Skeletal muscle satellite cell (primary cell): Measurements from ENCODE around the gene HCN4.

Experiments
- H3K27me3 ChIP-seq: 2 replicates; pipeline ENCODE4 v1.7.0; 2013; ENCODE audit warnings: low read length; ENCODE audit not compliant: control insufficient read depth, insufficient read depth
- H3K36me3 ChIP-seq: 2 replicates; pipeline ENCODE4 v1.7.0; 2013; ENCODE audit warnings: mild to moderate bottlenecking, control low read depth, low read length; ENCODE audit not compliant: insufficient read depth
- H3K4me1 ChIP-seq: 2 replicates; pipeline ENCODE4 v1.7.0; 2013; ENCODE audit warnings: low read length; ENCODE audit not compliant: control insufficient read depth, insufficient read depth
- H3K4me2 ChIP-seq: 2 replicates; pipeline ENCODE4 v1.7.0; 2013; ENCODE audit warnings: mild to moderate bottlenecking, low read length
- H3K4me3 ChIP-seq: 2 replicates; pipeline ENCODE4 v1.7.0; 2013; ENCODE audit warnings: low read length
- H3K9ac ChIP-seq: 2 replicates; pipeline ENCODE4 v1.7.0; 2013; ENCODE audit warnings: mild to moderate bottlenecking, low read depth, low read length, moderate library complexity
- H3K9me3 ChIP-seq: replicated peaks from 2 replicates; pipeline ENCODE4 v1.7.0; 2013; ENCODE audit warnings: mild to moderate bottlenecking, control low read depth, low read length

HCN4 gene

GRCh38 chr15:73341886-73342600, 26.7 kb downstream of the HCN4 start:
- no peak overlapping the region for H3K4me2 ChIP-seq
- no peak overlapping the region for H3K9ac ChIP-seq
- H3K4me3 ChIP-seq: no peak overlapping the region
- peaks cover 6% of the 10 kb centered on the region for H3K27me3 ChIP-seq
- H3K36me3 ChIP-seq: no peaks in the 10 kb centered on the region
- H3K4me1 ChIP-seq: no peaks in the 10 kb centered on the region
- no peaks in the 10 kb centered on the region for H3K9me3 ChIP-seq

- Histone ChIP-seq H3K4me3 (no peak overlapping the region), H3K4me1 (no peaks in the 10 kb centered on the region), H3K9ac (no peak overlapping the region), H3K9me3 (no peaks in the 10 kb centered on the region), H3K27me3 (peaks cover 15% of the 10 kb centered on the region), H3K36me3 (no peaks in the 10 kb centered on the region), H3K4me2 (no peak overlapping the region)
These were observed 28.1 kb downstream of the HCN4 start for GRCh38 chr15:73340502-73341192.

GRCh38 chr15:73338606-73339374, 30.0 kb downstream of the HCN4 start:
- Histone ChIP-seq H3K4me1 (no peaks in the 10 kb centered on the region), H3K9ac (no peak overlapping the region), H3K4me2 (no peak overlapping the region)

GRCh38 chr15:73338058-73338457, 30.7 kb downstream of the HCN4 start:
- H3K9me3 ChIP-seq: no peaks in the 10 kb centered on the region
- H3K4me1 ChIP-seq: no peaks in the 10 kb centered on the region
- peaks cover 18% of the 10 kb centered on the region for H3K27me3 ChIP-seq

More at GRCh38 chr15:73338606-73339374, 30.0 kb downstream of the HCN4 start:
- Histone ChIP-seq H3K9me3 (no peaks in the 10 kb centered on the region), H3K4me3 (no peak overlapping the region), H3K27me3 (peaks cover 20% of the 10 kb centered on the region), H3K36me3 (no peaks in the 10 kb centered on the region)

GRCh38 chr15:73337187-73337586, 31.6 kb downstream of the HCN4 start:
- Histone ChIP-seq H3K4me3 (no peak overlapping the region), H3K4me2 (no peak overlapping the region), H3K36me3 (no peaks in the 10 kb centered on the region), H3K4me1 (no peaks in the 10 kb centered on the region), H3K27me3 (peaks cover 18% of the 10 kb centered on the region), H3K9me3 (no peaks in the 10 kb centered on the region), H3K9ac (no peak overlapping the region)

More at GRCh38 chr15:73338058-73338457, 30.7 kb downstream of the HCN4 start:
- H3K4me2 ChIP-seq: no peak overlapping the region
- no peak overlapping the region for H3K4me3 ChIP-seq
- H3K36me3 ChIP-seq: no peaks in the 10 kb centered on the region
- no peak overlapping the region for H3K9ac ChIP-seq

GRCh38 chr15:73336756-73337155, 32.0 kb downstream of the HCN4 start:
- H3K4me2 ChIP-seq: no peak overlapping the region
- peaks cover 18% of the 10 kb centered on the region for H3K27me3 ChIP-seq
- no peak overlapping the region for H3K9ac ChIP-seq
- no peaks in the 10 kb centered on the region for H3K4me1 ChIP-seq
- no peaks in the 10 kb centered on the region for H3K36me3 ChIP-seq
- no peak overlapping the region for H3K4me3 ChIP-seq
- H3K9me3 ChIP-seq: no peaks in the 10 kb centered on the region

GRCh38 chr15:73335471-73335870, 33.3 kb downstream of the HCN4 start:
- no peak overlapping the region for H3K4me3 ChIP-seq
- no peaks in the 10 kb centered on the region for H3K4me1 ChIP-seq
- H3K9me3 ChIP-seq: no peaks in the 10 kb centered on the region
- H3K27me3 ChIP-seq: peaks cover 18% of the 10 kb centered on the region
- H3K9ac ChIP-seq: no peak overlapping the region
- no peak overlapping the region for H3K4me2 ChIP-seq
- no peaks in the 10 kb centered on the region for H3K36me3 ChIP-seq

GRCh38 chr15:73335026-73335425, 33.7 kb downstream of the HCN4 start:
- Histone ChIP-seq H3K9me3 (no peaks in the 10 kb centered on the region), H3K4me2 (no peak overlapping the region), H3K36me3 (no peaks in the 10 kb centered on the region), H3K4me3 (no peak overlapping the region), H3K4me1 (no peaks in the 10 kb centered on the region), H3K27me3 (peaks cover 18% of the 10 kb centered on the region), H3K9ac (no peak overlapping the region)

GRCh38 chr15:73334086-73334485, 34.7 kb downstream of the HCN4 start:
- H3K9me3 ChIP-seq: no peaks in the 10 kb centered on the region
- no peak overlapping the region for H3K4me3 ChIP-seq
- H3K9ac ChIP-seq: no peak overlapping the region
- no peak overlapping the region for H3K4me2 ChIP-seq
- H3K36me3 ChIP-seq: no peaks in the 10 kb centered on the region
- peaks cover 18% of the 10 kb centered on the region for H3K27me3 ChIP-seq
- no peaks in the 10 kb centered on the region for H3K4me1 ChIP-seq

GRCh38 chr15:73333001-73333400, 35.8 kb downstream of the HCN4 start:
- no peak overlapping the region for H3K4me3 ChIP-seq
- peaks cover 18% of the 10 kb centered on the region for H3K27me3 ChIP-seq
- no peaks in the 10 kb centered on the region for H3K4me1 ChIP-seq
- no peaks in the 10 kb centered on the region for H3K36me3 ChIP-seq
- no peaks in the 10 kb centered on the region for H3K9me3 ChIP-seq
- H3K9ac ChIP-seq: no peak overlapping the region
- no peak overlapping the region for H3K4me2 ChIP-seq

GRCh38 chr15:73331991-73332925, 36.5 kb downstream of the HCN4 start:
- Histone ChIP-seq H3K4me3 (no peak overlapping the region), H3K4me1 (no peaks in the 10 kb centered on the region), H3K4me2 (no peak overlapping the region), H3K9me3 (no peaks in the 10 kb centered on the region), H3K9ac (no peak overlapping the region), H3K27me3 (peaks cover 17% of the 10 kb centered on the region), H3K36me3 (no peaks in the 10 kb centered on the region)
